NCI-H2196 (cell line): Measurements from ENCODE around the gene KCNK5.

Source experiments
- DNase-seq: peaks from one replicate; lab custom pipeline; 2025; ENCODE audit not compliant: unreplicated experiment; lab: John Stamatoyannopoulos, UW

The KCNK5 gene

GRCh38 chr6:39217177-39217864, 12.0 kb downstream of the KCNK5 start:
- no peak for DNase-seq

GRCh38 chr6:39215640-39216158, 13.6 kb downstream of the KCNK5 start:
- no peak for DNase-seq

GRCh38 chr6:39214846-39215639, 14.2 kb downstream of the KCNK5 start:
- peak; percentile 62 for DNase-seq

- no peak for DNase-seq
Observed at GRCh38 chr6:39214120-39214813, 15.0 kb downstream of the KCNK5 start.

GRCh38 chr6:39213195-39213920, 15.9 kb downstream of the KCNK5 start:
- DNase-seq: no peak

GRCh38 chr6:39211183-39211582, 18.1 kb downstream of the KCNK5 start:
- DNase-seq: no peak

- no peak for DNase-seq
Observed at GRCh38 chr6:39210450-39210849, 18.8 kb downstream of the KCNK5 start.

- no peak for DNase-seq
Observed at GRCh38 chr6:39209911-39210310, 19.4 kb downstream of the KCNK5 start.

- DNase-seq: no peak
Observed at GRCh38 chr6:39209360-39209811, 19.9 kb downstream of the KCNK5 start.

GRCh38 chr6:39208223-39208739, 21.0 kb downstream of the KCNK5 start:
- DNase-seq: no peak

GRCh38 chr6:39207416-39208222, 21.7 kb downstream of the KCNK5 start:
- no peak for DNase-seq

- no peak for DNase-seq
Observed at GRCh38 chr6:39206250-39206721, 23.0 kb downstream of the KCNK5 start.

GRCh38 chr6:39204646-39205244, 24.5 kb downstream of the KCNK5 start:
- no peak for DNase-seq

GRCh38 chr6:39204160-39204495, 25.1 kb downstream of the KCNK5 start:
- DNase-seq: no peak

- peak; percentile 58 for DNase-seq
Observed at GRCh38 chr6:39203436-39204159, 25.7 kb downstream of the KCNK5 start.

- no peak for DNase-seq
Observed at GRCh38 chr6:39202166-39202565, 27.1 kb downstream of the KCNK5 start.

- DNase-seq: no peak
Observed at GRCh38 chr6:39200498-39201020, 28.7 kb downstream of the KCNK5 start.

- DNase-seq: no peak
Observed at GRCh38 chr6:39199976-39200375, 29.3 kb downstream of the KCNK5 start.
